Heart right ventricle (tissue), 16 donors: ENCODE data around the gene NUAK1. TPM values are rescaled to one million over a fixed set of nuclear protein-coding genes. Genes with fewer than 3 reads are reported as not detected.

Experiments
- ATAC-seq, 8 donors: fragments of 200-7000 bp; cut with Tn5 transposase; one replicate each; pipeline ENCODE4 v1.9.1; 2020; ENCODE audit warnings: mild to moderate bottlenecking in 8 of 8, moderate library complexity in 8 of 8, moderate number of reproducible peaks in 1 of 8
- DNase-seq, 2 donors: peaks; one replicate each; pipeline ENCODE4 v3.0.0-alpha.2; 2020
- H3K27ac ChIP-seq, 10 donors: fragments of 200-600 bp; sonication (generic) in 2 of 10; one replicate each; pipeline versions ENCODE4 v1.5.0 to v1.8.0; 2020 to 2022; ENCODE audit warnings: mild to moderate bottlenecking in 3 of 10
- H3K27me3 ChIP-seq, 7 donors: fragments of 200-600 bp; one replicate each; pipeline ENCODE4 v1.8.0; 2021 to 2022; ENCODE audit warnings: mild to moderate bottlenecking in 2 of 7
- H3K36me3 ChIP-seq, 9 donors: fragments of 200-600 bp; sonication (generic) in 1 of 9; one replicate each; pipeline versions ENCODE4 v1.5.0 to v1.8.0; 2020 to 2022; ENCODE audit warnings: mild to moderate bottlenecking in 2 of 9
- H3K4me1 ChIP-seq, 9 donors: fragments of 200-600 bp; sonication (generic) in 1 of 9; one replicate each; pipeline versions ENCODE4 v1.5.0 to v1.8.0; 2020 to 2022; ENCODE audit warnings: mild to moderate bottlenecking in 4 of 9
- H3K4me3 ChIP-seq, 10 donors: fragments of 200-600 bp; sonication (generic) in 2 of 10; one replicate each; pipeline versions ENCODE4 v1.5.0 to v1.8.0; 2020 to 2022; ENCODE audit warnings: mild to moderate bottlenecking in 7 of 10, moderate library complexity in 2 of 10
- H3K9me3 ChIP-seq, 11 donors: fragments of 200-600 bp in 10 of 11; sonication (generic) in 2 of 11; one replicate each; pipeline versions ENCODE4 v1.5.0 to v1.8.0; 2013 to 2022; ENCODE audit warnings: mild to moderate bottlenecking in 2 of 11, control low read depth in 1 of 11, moderate library complexity in 1 of 11
- CTCF ChIP-seq, 9 donors: fragments of 200-600 bp; sonication (generic) in 2 of 9; IDR thresholded peaks; one replicate each; pipeline versions ENCODE4 v1.5.0 to v1.8.0; 2021 to 2022; ENCODE audit warnings: antibody characterized with exemption in 9 of 9, mild to moderate bottlenecking in 5 of 9, moderate library complexity in 1 of 9
- WGBS, 2 donors: extraction: QIAGEN DNeasy Blood & Tissue Kit; methylation state at CpG; one replicate each; pipeline ENCODE4 v1.1.7; 2013; ENCODE audit warnings: inconsistent platforms in 1 of 2; 5-methylcytosine and 5-hydroxymethylcytosine counted together
- intact Hi-C, 10 donors: fragments of 100-400 bp; cut with DNase I; formaldehyde crosslinking; loops; one replicate each; pipeline versions ENCODE4 v1.11.1 to v1.14.2; 2022
- polyA plus RNA-seq, 2 donors: library from polyadenylated mRNA; stranded (reverse); fragments of 200-250 nt; gene quantifications; one replicate each; pipeline ENCODE4 v1.2.3, GENCODE V29; 2013
- total RNA-seq, 10 donors: library from RNA; stranded (reverse); fragmentation: NEBNext Ultra II Directional in 3 of 10; extraction: Animal tissue kit (Norgen Biotek cat#: 25700) in 3 of 10; gene quantifications; one replicate each; pipeline versions ENCODE4 v1.2.1 to v1.2.4, GENCODE V29; 2021 to 2023
- donor health status: Arrhythmogenic right ventricular cardiomyopathy.
- donor health status: ischemic (EF 13 %, LVEDD 7.1; RV severe dilation, severe dysfunction).
- donor health status: healthy with polysubstance abuse.
- donor health status: DM: no; HTN: yes; CAD: no.
- donor health status: DM: no; HTN: no; CAD: no.
- donor health status: ischemic (EF 25% LVEDD 6.9; RV normal size, moderate dysfunction).
- donor health status: ischemic (EF 25% LVEDD 5.7; RV mildly dilated, moderate dysfunction).
- donor health status: healthy.
- donor health status: DM: yes; HTN: yes; CAD: no.
- donor health status: Ischemic cardiomyopathy.
- donor health status: ischemic (EF 35%, LVEDD 5.7; RV mildly dilated, moderate dysfunction).
- donor health status: nonischemic (EF 11% LVEDD 7.7; RV severe dilation, severe dysfunction).
- donor health status: DM: yes; HTN: yes; CAD: no.
- donor health status: PGD.
- donor health status: ischemic (EF 29% LVEDD 5.4; RV normal size, mild dysfunction).
- donor health status: nonischemic (EF 23%, LVEDD 6.1; RV moderate dilation, normal function).

The NUAK1 gene
- total and polyA plus RNA-seq, 12 donors: 9.8 to 59.0 (median 44.8) TPM

GRCh38 chr12:106062693-106063092 is 76.1 kb downstream of the NUAK1 start:
- peaks cover 0 to 31% (median 16%) of the 10 kb centered on the region in 9 donors for H3K36me3 ChIP-seq
- peaks cover 0 to 57% (median 36%) of the 10 kb centered on the region in 9 donors for H3K4me1 ChIP-seq
- H3K9me3 ChIP-seq: no peaks in the 10 kb centered on the region
- H3K4me3 ChIP-seq: no peak overlapping the region
- 52 to 68% methylated on average over 5 of the region's 5 CpGs for WGBS, 2 donors
- DNase-seq: no peak
- H3K27ac ChIP-seq: peak overlapping the region in 5 of 10 donors; percentile 11 to 45 (median 33)
- peak in 5 of 8 donors; percentile 11 to 41 (median 19) for ATAC-seq
- intact Hi-C loops: loop anchor here in 1 of 10 donors (10.0 kb wide), 1 partner anchor 78 kb away; no protein-coding TSS in a partner anchor
- no peaks in the 10 kb centered on the region for H3K27me3 ChIP-seq
- TF ChIP-seq CTCF (IDR thresholded peaks at IDR 0.05): no peak

- ATAC-seq: no peak
- Histone ChIP-seq H3K4me1 (peaks cover 0 to 20% (median 12%) of the 10 kb centered on the region in 9 donors), H3K9me3 (peaks cover 0 to 22% (median 0%) of the 10 kb centered on the region in 11 donors), H3K27me3 (no peaks in the 10 kb centered on the region), H3K4me3 (no peak overlapping the region), H3K27ac (no peak overlapping the region), H3K36me3 (peaks cover 0 to under 1% (median 0%) of the 10 kb centered on the region in 9 donors)
- 79 to 83% methylated on average over 4 of the region's 4 CpGs for WGBS, 2 donors
- DNase-seq: no peak
- no peak for TF ChIP-seq CTCF (IDR thresholded peaks at IDR 0.05)
- intact Hi-C loops: no loop called here
These were observed 80.2 kb downstream of the NUAK1 start for GRCh38 chr12:106058256-106059182.

- no peak overlapping the region for H3K4me3 ChIP-seq
- intact Hi-C loops: no loop called here
- ATAC-seq: no peak
- DNase-seq: no peak
- H3K27ac ChIP-seq: no peak overlapping the region
- H3K4me1 ChIP-seq: peaks cover 0 to 3% (median 0%) of the 10 kb centered on the region in 9 donors
- no peaks in the 10 kb centered on the region for H3K27me3 ChIP-seq
- no peaks in the 10 kb centered on the region for H3K36me3 ChIP-seq
- H3K9me3 ChIP-seq: peaks cover 0 to 22% (median 0%) of the 10 kb centered on the region in 11 donors
- TF ChIP-seq CTCF (IDR thresholded peaks at IDR 0.05): no peak
These were observed 84.7 kb downstream of the NUAK1 start for GRCh38 chr12:106054049-106054448.

GRCh38 chr12:106051853-106052531 is 86.8 kb downstream of the NUAK1 start:
- Histone ChIP-seq H3K4me3 (no peak overlapping the region), H3K4me1 (peaks cover 0 to 3% (median 0%) of the 10 kb centered on the region in 9 donors), H3K27ac (no peak overlapping the region), H3K9me3 (peaks cover 0 to 22% (median 0%) of the 10 kb centered on the region in 11 donors), H3K27me3 (no peaks in the 10 kb centered on the region), H3K36me3 (no peaks in the 10 kb centered on the region)
- ATAC-seq (no peak), DNase-seq (no peak)
- TF ChIP-seq CTCF (IDR thresholded peaks at IDR 0.05): no peak
- 72 to 90% methylated on average over 6 of the region's 6 CpGs for WGBS, 2 donors
- intact Hi-C loops: no loop called here
